ENCODE results near the gene INPP5A. TPM values are rescaled to one million over a fixed set of nuclear protein-coding genes. Genes with fewer than 3 reads are reported as not detected.

Gene INPP5A
- total RNA-seq, 1 experiment from 2014 or later, result 22.6 TPM

GRCh38 chr10:132616170-132616995 lies 78.8 kb downstream of the INPP5A start:
- Histone ChIP-seq H2AFZ (ENCODE audit: low read length) (no peak overlapping the region), H3K27me3 (ENCODE audit: low read length) (no peaks in the 10 kb centered on the region), H3K4me2 (ENCODE audit: low read length) (no peak overlapping the region), H3K9ac (ENCODE audit: low read length) (no peak overlapping the region), H4K20me1 (ENCODE audit: low read length) (no peaks in the 10 kb centered on the region), H3K9me2 (replicated peaks; ENCODE audit: low read length) (no peaks in the 10 kb centered on the region), H3K79me2 (ENCODE audit: low read length) (no peaks in the 10 kb centered on the region), H3F3A (ENCODE audit: low read length, unreplicated experiment) (no peaks in the 10 kb centered on the region), H3K27ac (ENCODE audit: low read length) (no peak overlapping the region), H3K36me3 (ENCODE audit: low read depth, low read length) (peaks cover 3% of the 10 kb centered on the region; the same call in 1 of the 2 replicates), H3K4me3 (ENCODE audit: low read length) (no peak overlapping the region), H3K4me1 (ENCODE audit: insufficient read depth, low read length) (no peaks in the 10 kb centered on the region), H3K9me3 (ENCODE audit: low read length) (0 out of 2 replicates have a peak, but pooled peaks cover 4% of the 10 kb centered on the region)
- intact Hi-C loops (cut with micrococcal nuclease), result no loop called here
- CTCF ChIA-PET, result no interaction called here
- ATAC-seq (no peak), DNase-seq (no peak)
- POLR2A ChIA-PET (ENCODE audit: unreplicated experiment), result no interaction called here
- TF ChIP-seq CTCF (conservative IDR thresholded peaks at IDR 0.05; ENCODE audit: low read depth, low read length) (no peak), EZH2 (IDR thresholded peaks at IDR 0.05; ENCODE audit: low read length, unreplicated experiment) (no peak), EZH2phosphoT487 (IDR thresholded peaks at IDR 0.05; ENCODE audit: borderline replicate concordance, low read length) (no peak)
- no TSS peak for BruUV-seq (replicated peaks)

- ChIA-PET POLR2A (ENCODE audit: unreplicated experiment) (no interaction called here), CTCF (no interaction called here)
- H3K4me1 ChIP-seq (ENCODE audit: insufficient read depth, low read length), result no peaks in the 10 kb centered on the region
- H2AFZ ChIP-seq (ENCODE audit: low read length), result no peak overlapping the region
- H3F3A ChIP-seq (ENCODE audit: low read length, unreplicated experiment), result no peaks in the 10 kb centered on the region
- H3K4me2 ChIP-seq (ENCODE audit: low read length), result no peak overlapping the region
- no peak overlapping the region for H3K27ac ChIP-seq (ENCODE audit: low read length)
- no peaks in the 10 kb centered on the region for H3K79me2 ChIP-seq (ENCODE audit: low read length)
- H3K9me3 ChIP-seq (ENCODE audit: low read length), result 0 out of 2 replicates have a peak, but pooled peaks cover 4% of the 10 kb centered on the region
- peaks cover 3% of the 10 kb centered on the region; the same call in 1 of the 2 replicates for H3K36me3 ChIP-seq (ENCODE audit: low read depth, low read length)
- H3K4me3 ChIP-seq (ENCODE audit: low read length), result no peak overlapping the region
- DNase-seq (no peak), ATAC-seq (no peak)
- no peaks in the 10 kb centered on the region for H4K20me1 ChIP-seq (ENCODE audit: low read length)
- no peaks in the 10 kb centered on the region for H3K9me2 ChIP-seq (replicated peaks; ENCODE audit: low read length)
- no peak overlapping the region for H3K9ac ChIP-seq (ENCODE audit: low read length)
- no peak for TF ChIP-seq CTCF (conservative IDR thresholded peaks at IDR 0.05; ENCODE audit: low read depth, low read length)
- TF ChIP-seq EZH2phosphoT487 (IDR thresholded peaks at IDR 0.05; ENCODE audit: borderline replicate concordance, low read length), result no peak
- no peak for TF ChIP-seq EZH2 (IDR thresholded peaks at IDR 0.05; ENCODE audit: low read length, unreplicated experiment)
- H3K27me3 ChIP-seq (ENCODE audit: low read length), result no peaks in the 10 kb centered on the region
- BruUV-seq (replicated peaks), result no TSS peak
- intact Hi-C loops (cut with micrococcal nuclease), result no loop called here
Measured at GRCh38 chr10:132616996-132617736, 79.6 kb downstream of the INPP5A start.

GRCh38 chr10:132617737-132618052 lies 80.1 kb downstream of the INPP5A start:
- Histone ChIP-seq H3K9me2 (replicated peaks; ENCODE audit: low read length) (no peaks in the 10 kb centered on the region), H3K27ac (ENCODE audit: low read length) (no peak overlapping the region), H3K4me3 (ENCODE audit: low read length) (no peak overlapping the region), H2AFZ (ENCODE audit: low read length) (no peak overlapping the region), H3K4me1 (ENCODE audit: insufficient read depth, low read length) (no peaks in the 10 kb centered on the region), H3F3A (ENCODE audit: low read length, unreplicated experiment) (no peaks in the 10 kb centered on the region), H3K36me3 (ENCODE audit: low read depth, low read length) (peaks cover 3% of the 10 kb centered on the region; the same call in 1 of the 2 replicates), H4K20me1 (ENCODE audit: low read length) (no peaks in the 10 kb centered on the region), H3K79me2 (ENCODE audit: low read length) (no peaks in the 10 kb centered on the region), H3K4me2 (ENCODE audit: low read length) (no peak overlapping the region), H3K9ac (ENCODE audit: low read length) (no peak overlapping the region), H3K9me3 (ENCODE audit: low read length) (0 out of 2 replicates have a peak, but pooled peaks cover 4% of the 10 kb centered on the region), H3K27me3 (ENCODE audit: low read length) (no peaks in the 10 kb centered on the region)
- BruUV-seq (replicated peaks), result no TSS peak
- ChIA-PET CTCF (no interaction called here), POLR2A (ENCODE audit: unreplicated experiment) (no interaction called here)
- ATAC-seq (no peak), DNase-seq (no peak)
- no peak for TF ChIP-seq CTCF (conservative IDR thresholded peaks at IDR 0.05; ENCODE audit: low read depth, low read length)
- TF ChIP-seq EZH2 (IDR thresholded peaks at IDR 0.05; ENCODE audit: low read length, unreplicated experiment), result no peak
- no peak for TF ChIP-seq EZH2phosphoT487 (IDR thresholded peaks at IDR 0.05; ENCODE audit: borderline replicate concordance, low read length)
- intact Hi-C loops (cut with micrococcal nuclease), result no loop called here

Data from PC-3 (cell line).